Transverse colon (tissue), 4 donors: Measurements from ENCODE around the gene MPRIP. TPM values are rescaled to one million over a fixed set of nuclear protein-coding genes. Genes with fewer than 3 reads are reported as not detected.
"Not testable (repeated sequence)": the region's sequence is repeated elsewhere in the genome, so short reads cannot be mapped to it uniquely, and the experiment has no call there.

ENCODE experiments used
- DNase-seq: peaks from one replicate; pipeline ENCODE4 v3.0.0-alpha.2; 2019
- H3K27ac ChIP-seq, 4 donors: fragments of 200-600 bp; sonication (generic); 2 replicates each; pipeline ENCODE4 v1.5.1; 2016 to 2018; ENCODE audit warnings: inconsistent platforms in 4 of 4
- H3K27me3 ChIP-seq: fragments of 200-600 bp; sonication (generic); 2 replicates; pipeline ENCODE4 v1.5.1; 2017; ENCODE audit warnings: inconsistent platforms
- H3K36me3 ChIP-seq, 4 donors: fragments of 200-600 bp; sonication (generic); 2 replicates each; pipeline ENCODE4 v1.5.1; 2017 to 2019; ENCODE audit warnings: inconsistent platforms in 4 of 4
- H3K4me1 ChIP-seq, 4 donors: fragments of 200-600 bp; sonication (generic); 2 replicates each; pipeline ENCODE4 v1.5.1; 2017 to 2020; ENCODE audit warnings: inconsistent platforms in 4 of 4
- H3K4me3 ChIP-seq, 4 donors: fragments of 200-600 bp; sonication (generic); 1 replicate in 1 of 4; 2 replicates in 3 of 4; pipeline versions ENCODE4 v1.5.1 to v1.6.1; 2017 to 2019; ENCODE audit warnings: inconsistent platforms in 4 of 4
- H3K9me3 ChIP-seq, 2 donors: fragments of 200-600 bp; sonication (generic); 2 replicates each; pipeline ENCODE4 v1.5.1; 2017 to 2019; ENCODE audit warnings: inconsistent platforms in 2 of 2
- CTCF ChIP-seq, 5 experiments: fragments of 200-600 bp in 3 of 5; fragments of 450-650 bp in 2 of 5; sonication (generic) in 3 of 5; IDR thresholded peaks; 1 replicate in 2 of 5; 2 replicates in 3 of 5; pipeline ENCODE4 v1.5.1; 2016 to 2017; ENCODE audit warnings: antibody characterized with exemption in 5 of 5, inconsistent platforms in 3 of 5, mild to moderate bottlenecking in 2 of 5, moderate library complexity in 1 of 5
- EP300 ChIP-seq: sonication (generic); formaldehyde crosslinking; IDR thresholded peaks from one replicate; pipeline ENCODE4 v1.6.1; 2017; ENCODE audit warnings: antibody characterized with exemption, low read depth
- WGBS, 2 donors: methylation state at CpG; one replicate each; pipeline ENCODE4 v1.1.5; 2018; ENCODE audit warnings: low coverage in 1 of 2; 5-methylcytosine and 5-hydroxymethylcytosine counted together
- in situ Hi-C, 4 donors: fragments of 200-750 bp; cut with MboI; loops; one replicate each; pipeline versions ENCODE4 v1.15.0 to v1.15.1; 2017; ENCODE audit warnings: low sequenced_read_pairs in 3 of 4, low pct_ligation_motif_present in 1 of 4, low pct_unique_long_range_greater_than_20kb in 1 of 4
- intact Hi-C: fragments of 100-400 bp; cut with DNase I; formaldehyde crosslinking; loops from one replicate; pipeline ENCODE4 v1.15.1; 2023; ENCODE audit warnings: low total_unique reads
- total RNA-seq, 4 donors: library from RNA; depleted of rRNA; stranded (reverse); fragments of >200 nt; gene quantifications; one replicate each; pipeline ENCODE4 v1.1.0, GENCODE V29; 2016

MPRIP gene
- total RNA-seq, 4 donors from 2014 or later, result 124 to 368 (median 158) TPM

- H3K9me3 ChIP-seq, DNase-seq, H3K27me3 ChIP-seq, H3K4me3 ChIP-seq, H3K27ac ChIP-seq, intact Hi-C loops, H3K36me3 ChIP-seq, H3K4me1 ChIP-seq: not testable (repeated sequence)
- 60% methylated on average over 1 of the region's 4 CpGs; no CpG with 5 or more reads in 1 of the 2 donors for WGBS, 2 donors
- in situ Hi-C loops, result loop anchor here in 3 of 4 donors (25.0 kb wide), 2 partner anchors 127 to 302 kb away; partner anchors contain the start of gene NT5M (in 2 of the 3)
Measured at GRCh38 chr17:17009972-17010371, 32.3 kb upstream of the MPRIP start.

DNA sequence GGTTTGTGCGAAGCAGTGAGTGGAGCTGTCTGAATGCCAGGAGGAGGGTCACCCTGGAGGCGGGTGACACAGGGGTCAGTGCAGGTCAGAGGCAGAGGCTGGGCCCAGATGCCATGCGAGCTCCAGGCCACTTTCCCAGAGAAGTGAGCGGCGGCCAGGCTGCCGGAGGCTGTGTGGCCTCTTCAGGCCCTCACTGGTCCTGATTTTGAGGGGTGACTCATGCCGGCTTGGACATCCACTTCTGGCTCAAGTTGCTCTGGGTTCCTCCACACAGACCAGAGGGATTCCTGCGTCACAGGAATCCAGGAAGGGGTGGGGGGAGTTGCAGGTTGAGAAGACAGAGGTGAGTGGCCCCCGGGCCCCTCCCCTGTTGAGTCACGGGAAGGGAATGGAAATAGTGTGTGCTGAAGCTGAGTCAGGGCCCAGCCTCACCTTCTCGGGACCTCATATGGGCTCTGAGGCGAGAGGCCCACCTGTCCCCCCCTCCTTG is 31.7 kb upstream of the MPRIP start:
- H3K27ac ChIP-seq, result not testable (repeated sequence)
- in situ Hi-C loops, result loop anchor here in 3 of 4 donors (25.0 kb wide), 2 partner anchors 127 to 302 kb away; partner anchors contain the start of gene NT5M (in 2 of the 3)

GRCh38 chr17:17011043-17011907 is 31.0 kb upstream of the MPRIP start:
- intact Hi-C loops, H3K4me3 ChIP-seq, H3K9me3 ChIP-seq, H3K27me3 ChIP-seq, H3K27ac ChIP-seq, H3K4me1 ChIP-seq, H3K36me3 ChIP-seq: not testable (repeated sequence)
- peak; percentile 50 for DNase-seq
- WGBS, 2 donors, result 18% methylated on average over 3 of the region's 12 CpGs; no CpG with 5 or more reads in 1 of the 2 donors
- in situ Hi-C loops, result loop anchor here in 3 of 4 donors (25.0 kb wide), 2 partner anchors 126 to 301 kb away; partner anchors contain the start of gene NT5M (in 2 of the 3)

More for the DNA sequence above, 31.7 kb upstream of the MPRIP start:
- 49% methylated on average over 4 of the region's 12 CpGs; no CpG with 5 or more reads in 1 of the 2 donors for WGBS, 2 donors
- DNase-seq, H3K4me1 ChIP-seq, H3K9me3 ChIP-seq, H3K36me3 ChIP-seq, H3K27me3 ChIP-seq, intact Hi-C loops, H3K4me3 ChIP-seq: not testable (repeated sequence)

DNA sequence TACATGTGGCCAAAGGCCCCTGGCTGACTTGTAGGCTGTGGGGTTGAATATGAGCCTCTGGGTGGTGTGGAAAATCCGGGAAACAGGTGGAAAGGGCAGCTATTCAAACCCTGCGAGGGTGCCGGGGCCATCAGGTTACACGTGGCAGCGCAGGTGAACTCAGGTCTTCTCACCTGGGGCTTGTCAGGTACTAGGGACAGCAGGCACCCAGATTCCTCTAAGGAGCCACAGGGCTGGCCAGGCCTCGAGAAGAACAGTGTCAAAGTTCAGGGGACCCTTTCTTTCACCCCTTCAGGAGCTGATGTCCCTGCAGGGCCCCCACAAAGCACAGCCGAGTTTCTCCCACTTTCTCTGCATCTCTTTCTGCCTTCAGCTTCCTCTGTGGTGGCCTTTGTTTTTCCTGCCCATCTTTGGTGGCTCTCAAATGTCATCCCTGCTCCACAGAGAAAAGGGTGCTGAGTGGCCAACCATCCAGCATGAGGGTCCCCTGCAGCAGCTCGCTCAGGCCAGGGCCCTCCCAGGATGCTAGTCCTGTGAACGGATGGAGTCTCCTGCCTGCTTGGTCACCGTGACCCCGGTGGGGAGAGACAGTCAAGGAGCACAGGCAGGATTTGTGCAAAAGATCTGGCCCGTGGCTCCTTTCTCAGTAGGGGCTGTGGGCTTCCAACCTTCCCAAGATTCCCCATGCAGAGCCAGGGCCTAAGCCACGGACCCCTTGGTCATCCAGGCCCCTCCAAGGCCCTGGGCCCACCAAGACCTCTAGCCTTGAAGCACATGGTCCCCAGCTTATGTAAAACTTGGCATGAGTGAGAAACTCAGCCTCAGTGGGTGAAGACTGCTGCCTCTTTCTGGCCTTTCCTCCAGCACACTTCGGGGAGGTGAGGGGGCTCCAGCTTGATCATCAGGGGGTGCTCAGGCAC is 28.2 kb upstream of the MPRIP start:
- H3K36me3 ChIP-seq, intact Hi-C loops, H3K9me3 ChIP-seq, H3K27ac ChIP-seq, DNase-seq, H3K4me3 ChIP-seq, H3K27me3 ChIP-seq: not testable (repeated sequence)
- peaks cover 0 to 12% (median 0%) of the 10 kb centered on the region in 4 donors for H3K4me1 ChIP-seq
- in situ Hi-C loops, result loop anchor here in 3 of 4 donors (25.0 kb wide), 2 partner anchors 123 to 298 kb away; partner anchors contain the start of gene NT5M (in 2 of the 3)
- 69% methylated on average over 14 of the region's 14 CpGs; no CpG with 5 or more reads in 1 of the 2 donors for WGBS, 2 donors

DNA sequence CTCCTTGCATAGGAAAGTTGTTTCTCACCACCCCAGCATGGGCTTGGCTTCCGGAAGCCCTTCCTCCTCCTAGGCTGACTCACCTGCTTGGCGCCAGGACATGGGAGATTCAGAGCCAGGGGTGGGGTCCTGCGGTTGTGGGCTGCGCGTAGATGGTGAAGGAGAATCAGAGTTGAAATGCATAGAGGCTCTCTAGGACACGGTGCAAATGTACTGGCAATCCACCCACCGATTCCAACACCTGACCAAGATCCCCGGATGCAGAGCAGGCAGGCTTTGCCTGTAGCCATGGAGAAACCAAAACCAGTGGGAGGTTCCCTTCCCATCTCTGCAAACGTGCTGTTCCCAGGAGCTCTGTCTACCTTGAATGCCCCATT is 27.5 kb upstream of the MPRIP start:
- H3K4me1 ChIP-seq, result peaks cover 0 to 10% (median 0%) of the 10 kb centered on the region in 4 donors
- in situ Hi-C loops, result loop anchor here in 3 of 4 donors (25.0 kb wide), 2 partner anchors 123 to 298 kb away; partner anchors contain the start of gene NT5M (in 2 of the 3)
- DNase-seq, intact Hi-C loops, H3K4me3 ChIP-seq, H3K27me3 ChIP-seq, H3K9me3 ChIP-seq, H3K36me3 ChIP-seq, H3K27ac ChIP-seq: not testable (repeated sequence)
- WGBS, 2 donors, result 78% methylated on average over 9 of the region's 9 CpGs; no CpG with 5 or more reads in 1 of the 2 donors

DNA sequence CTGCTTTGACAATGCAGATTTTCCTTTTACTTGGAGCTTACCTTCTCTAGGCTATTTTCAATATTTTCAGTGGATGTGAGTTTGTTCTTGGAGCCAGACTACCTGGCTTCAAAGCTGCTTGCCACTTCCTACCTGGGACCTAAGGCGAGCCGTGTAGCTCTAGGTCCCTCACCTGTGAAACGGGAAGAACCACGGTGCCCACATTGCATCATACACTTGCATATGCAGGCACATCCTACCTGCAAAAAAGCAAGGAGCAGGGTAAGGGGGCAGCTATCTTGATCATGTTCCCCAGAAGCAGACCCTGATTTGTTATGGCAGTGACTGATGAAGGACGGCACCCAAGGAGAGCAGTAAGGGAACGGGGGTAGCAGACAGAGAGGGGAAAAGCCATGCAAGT is 27.0 kb upstream of the MPRIP start:
- 76% methylated on average over 6 of the region's 6 CpGs; no CpG with 5 or more reads in 1 of the 2 donors for WGBS, 2 donors
- in situ Hi-C loops (loop anchor here in 3 of 4 donors (25.0 kb wide), 2 partner anchors 122 to 297 kb away; partner anchors contain the start of gene NT5M (in 2 of the 3)), intact Hi-C loops (no loop called here)

GRCh38 chr17:17016199-17017197 is 25.8 kb upstream of the MPRIP start:
- WGBS, 2 donors, result 48 to 71% methylated on average over 3 to 8 of the region's 8 CpGs
- intact Hi-C loops, H3K4me3 ChIP-seq, H3K9me3 ChIP-seq, H3K36me3 ChIP-seq, H3K27ac ChIP-seq, DNase-seq, H3K27me3 ChIP-seq: not testable (repeated sequence)
- H3K4me1 ChIP-seq, result peaks cover 5 to 16% (median 7%) of the 10 kb centered on the region in 4 donors
- in situ Hi-C loops, result loop anchor here in 3 of 4 donors (25.0 kb wide), 2 partner anchors 121 to 296 kb away; partner anchors contain the start of gene NT5M (in 2 of the 3)

More for the DNA sequence above, 27.0 kb upstream of the MPRIP start:
- Histone ChIP-seq H3K27me3 (no peaks in the 10 kb centered on the region), H3K4me1 (peaks cover 0 to 8% (median 0%) of the 10 kb centered on the region in 4 donors), H3K36me3 (no peaks in the 10 kb centered on the region), H3K27ac (no peak overlapping the region), H3K9me3 (no peaks in the 10 kb centered on the region), H3K4me3 (no peak overlapping the region)
- TF ChIP-seq CTCF (IDR thresholded peaks at IDR 0.05), result no peak
- no peak for TF ChIP-seq EP300
- no peak for DNase-seq
